Activated CD4-positive, alpha-beta T cell treated with anti-CD3 and anti-CD28 coated beads, Interleukin-2, amount 50 U/mL, for 16 hours (primary cell): Measurements from ENCODE around the gene LRRC8D.

ENCODE experiments used
- DNase-seq: peaks from one replicate; pipeline ENCODE4 v3.0.0-alpha.2; 2020

Gene LRRC8D

DNA sequence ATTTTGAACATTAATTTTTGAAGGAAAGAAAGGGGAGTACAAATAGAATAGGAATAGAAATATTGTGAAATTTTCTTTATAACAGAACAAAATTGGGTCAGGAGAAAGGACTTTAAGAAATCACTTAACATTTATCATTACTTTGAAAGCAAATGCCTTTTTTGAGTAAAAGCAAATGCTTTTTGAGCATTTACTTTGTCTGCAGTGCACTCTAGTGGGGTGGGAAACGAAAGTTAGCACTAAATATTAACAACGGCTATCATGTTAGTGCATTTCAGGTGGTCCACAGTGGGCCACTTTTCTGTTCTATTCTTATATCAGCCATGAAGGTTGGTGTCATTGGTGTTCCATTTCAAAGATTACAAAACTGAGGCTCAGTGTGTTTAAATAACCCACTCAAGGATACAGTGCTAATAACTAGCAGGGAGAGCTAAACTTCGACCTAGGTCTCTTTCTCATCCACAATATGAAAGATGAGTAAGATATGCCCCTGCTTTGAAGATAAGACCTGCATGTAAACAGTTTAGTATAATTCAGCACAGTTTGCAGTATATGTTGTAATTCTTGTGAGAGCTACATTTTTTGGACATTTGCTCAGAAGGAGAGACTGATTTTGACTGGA lies 13.4 kb downstream of the LRRC8D start:
- DNase-seq, result no peak

DNA sequence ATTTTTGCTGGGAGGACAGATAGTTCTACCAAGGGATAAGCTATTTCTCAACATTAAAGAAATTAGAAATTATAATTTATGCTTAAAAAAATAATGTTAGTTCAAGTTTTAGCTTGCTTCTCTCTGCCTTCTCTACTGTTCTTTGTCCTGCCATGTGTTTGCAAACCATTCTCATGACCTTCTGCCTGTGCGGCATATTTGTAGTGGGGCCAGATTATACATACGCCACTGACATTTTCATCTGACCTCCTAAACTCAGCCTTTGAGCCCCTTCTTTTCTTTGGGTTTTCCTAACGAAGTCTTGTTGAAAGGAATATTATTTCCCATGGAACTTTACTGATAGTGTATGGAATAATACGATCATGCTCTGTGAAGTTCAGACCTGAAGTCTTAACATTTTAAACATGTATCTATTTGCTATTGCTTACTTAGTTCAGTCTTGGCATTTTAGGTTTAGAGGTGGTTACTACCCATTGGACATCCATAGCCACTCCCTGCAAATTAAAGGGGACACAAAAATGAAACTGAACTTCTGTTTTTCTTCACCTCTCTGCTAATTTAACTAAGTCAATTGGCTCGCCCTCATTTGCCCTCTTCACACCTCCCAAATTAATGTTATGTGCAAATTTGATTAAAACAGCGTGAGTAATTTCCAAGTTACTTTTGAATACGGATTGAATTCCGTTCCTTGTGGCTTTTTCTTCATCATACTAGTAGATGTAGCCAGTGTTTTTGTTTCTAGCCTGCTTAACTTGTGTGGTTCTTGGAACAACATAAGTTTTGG lies 15.6 kb downstream of the LRRC8D start:
- no peak for DNase-seq

GRCh38 chr1:89837036-89837481 lies 16.2 kb downstream of the LRRC8D start:
- no peak for DNase-seq

- DNase-seq, result no peak
Observed at GRCh38 chr1:89837510-89837909, 16.7 kb downstream of the LRRC8D start.

- DNase-seq, result no peak
Observed at GRCh38 chr1:89839516-89839915, 18.7 kb downstream of the LRRC8D start.

GRCh38 chr1:89841507-89841906 lies 20.7 kb downstream of the LRRC8D start:
- DNase-seq, result no peak

- DNase-seq, result no peak
Observed at GRCh38 chr1:89842567-89843272, 21.9 kb downstream of the LRRC8D start.

DNA sequence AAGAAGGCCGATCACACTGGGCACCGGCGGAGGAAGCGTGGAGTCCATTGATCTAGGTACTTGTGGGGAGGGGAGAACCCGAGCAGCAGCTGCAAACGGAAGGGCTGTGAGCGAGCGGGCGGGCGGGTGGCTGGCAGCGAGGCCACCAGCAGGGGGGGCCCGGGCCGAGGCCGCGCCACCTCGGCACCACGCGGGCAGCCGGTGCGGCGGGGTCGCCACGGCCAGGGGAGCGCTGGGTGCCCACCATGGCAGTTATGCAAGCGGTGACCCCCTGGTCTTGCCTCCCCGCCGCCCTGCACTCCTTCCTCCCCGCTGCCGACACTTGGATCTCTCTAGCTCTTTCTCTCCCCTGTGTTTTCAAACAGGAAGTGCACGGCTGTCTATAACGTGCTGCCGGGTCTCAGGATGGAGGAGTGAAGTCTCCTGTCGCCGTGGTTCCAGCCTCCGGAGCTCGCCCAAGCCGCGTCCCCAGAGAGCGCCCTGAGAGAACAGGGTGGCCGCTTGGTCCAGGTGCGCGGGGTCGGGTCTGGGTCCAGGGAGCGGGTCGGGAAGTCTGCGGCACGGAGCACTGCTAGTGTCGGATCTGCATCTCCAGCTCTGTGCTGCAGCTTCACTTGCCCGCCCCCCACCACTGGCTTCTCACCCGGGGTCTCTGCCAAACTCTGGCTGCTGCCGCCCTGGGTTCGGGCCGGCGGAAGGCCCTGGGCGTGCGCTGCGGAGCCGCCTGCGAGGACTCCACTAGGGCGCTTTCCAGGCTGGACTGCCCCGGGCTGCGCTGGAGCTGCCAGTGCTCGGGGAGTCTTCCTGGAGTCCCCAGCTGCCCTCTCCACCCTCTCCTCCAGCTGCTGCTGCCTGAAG lies 22.7 kb downstream of the LRRC8D start:
- DNase-seq, result peak; percentile 87

DNA sequence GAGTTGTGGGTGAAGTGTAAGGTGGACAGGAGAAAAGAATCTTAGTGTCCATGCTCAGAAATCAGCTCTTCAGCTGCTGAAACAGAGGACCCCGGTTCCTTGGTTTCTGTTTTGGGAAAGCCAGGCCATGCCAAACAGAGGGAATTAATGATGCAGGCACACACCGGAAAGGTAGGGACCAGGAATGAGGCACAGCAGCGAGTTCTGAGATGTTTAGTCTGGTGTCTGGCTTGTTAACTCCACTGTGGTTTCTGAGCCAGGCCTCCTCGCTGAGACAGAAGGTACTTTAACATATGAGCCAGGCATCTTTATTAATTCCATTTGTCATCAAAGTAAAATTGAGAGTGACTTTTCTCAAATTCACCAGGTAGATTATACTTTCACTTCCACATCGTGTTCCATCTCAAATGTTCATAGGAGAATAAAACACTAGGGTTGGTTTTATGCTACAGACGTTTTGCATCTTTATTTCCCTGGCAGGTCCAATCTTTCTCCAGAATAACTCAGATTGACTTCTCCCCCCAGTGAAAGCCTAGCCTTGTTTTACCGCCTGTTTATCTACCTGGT lies 23.5 kb downstream of the LRRC8D start:
- peak; percentile 49 for DNase-seq

DNA sequence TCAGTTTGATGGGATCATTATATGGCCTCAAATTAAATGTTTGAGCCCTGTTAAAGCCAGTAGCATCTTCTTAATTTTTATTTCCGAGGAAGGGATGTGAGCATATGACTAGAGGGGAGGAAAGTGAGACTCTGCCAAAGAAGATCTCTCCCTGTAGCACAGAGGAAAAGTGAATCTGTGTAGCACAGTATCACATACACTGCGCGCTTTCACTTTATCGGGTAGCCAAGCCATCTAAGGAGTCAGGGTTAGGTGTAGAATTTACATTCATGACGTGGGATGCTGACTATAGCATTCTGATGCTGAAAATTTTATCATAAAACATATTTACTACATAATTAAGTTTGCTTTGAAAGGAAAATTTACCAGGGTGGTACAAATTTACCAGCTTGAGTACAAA lies 24.0 kb downstream of the LRRC8D start:
- DNase-seq, result peak; percentile 37

GRCh38 chr1:89847191-89847729 lies 26.4 kb downstream of the LRRC8D start:
- DNase-seq, result no peak

DNA sequence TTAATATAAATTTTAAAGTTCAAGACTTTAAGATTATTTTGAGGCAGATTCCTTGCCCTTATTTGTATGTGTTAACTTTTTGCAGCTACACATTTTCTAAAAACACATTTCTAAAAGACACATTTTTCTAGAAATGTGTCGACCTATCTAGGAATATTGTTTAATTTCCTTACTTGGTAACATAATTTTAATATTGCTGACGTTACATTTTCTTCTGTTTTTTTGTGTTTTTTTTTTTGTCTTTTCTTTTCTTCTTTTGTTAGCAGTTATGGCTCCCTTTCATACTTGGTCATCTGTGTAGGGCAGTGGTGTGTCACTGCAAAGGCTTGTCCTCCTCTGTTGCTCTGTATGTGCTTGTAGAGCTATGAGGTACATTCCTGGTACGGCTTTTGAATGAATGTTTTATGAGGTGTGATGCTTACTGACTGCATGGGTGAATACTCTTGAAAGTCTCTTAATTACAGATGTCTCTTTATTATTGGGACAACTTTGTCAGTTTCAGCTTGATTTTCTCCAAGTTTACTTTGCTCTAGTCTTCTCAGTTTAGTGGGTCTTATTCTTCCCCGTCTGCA lies 30.1 kb downstream of the LRRC8D start:
- no peak for DNase-seq

DNA sequence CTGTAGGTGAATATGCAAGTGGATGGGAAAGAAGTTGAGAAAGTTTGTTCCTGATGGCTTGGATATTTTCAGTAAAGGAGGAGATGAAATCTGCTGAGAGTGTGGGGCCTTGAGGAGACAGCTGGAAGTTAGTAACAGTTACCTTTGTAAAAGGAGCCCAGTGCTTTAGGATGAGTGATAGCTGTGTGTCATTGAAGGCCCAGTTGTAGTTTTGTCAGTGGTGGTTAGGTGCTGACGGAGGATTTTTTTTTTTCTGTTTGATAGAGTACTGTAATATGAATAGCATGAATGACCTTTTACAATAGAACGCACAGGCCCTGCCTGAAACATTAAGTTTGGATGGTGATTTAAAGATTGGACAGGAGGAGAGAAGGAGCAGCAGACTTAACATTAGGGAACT lies 33.3 kb downstream of the LRRC8D start:
- DNase-seq, result no peak

DNA sequence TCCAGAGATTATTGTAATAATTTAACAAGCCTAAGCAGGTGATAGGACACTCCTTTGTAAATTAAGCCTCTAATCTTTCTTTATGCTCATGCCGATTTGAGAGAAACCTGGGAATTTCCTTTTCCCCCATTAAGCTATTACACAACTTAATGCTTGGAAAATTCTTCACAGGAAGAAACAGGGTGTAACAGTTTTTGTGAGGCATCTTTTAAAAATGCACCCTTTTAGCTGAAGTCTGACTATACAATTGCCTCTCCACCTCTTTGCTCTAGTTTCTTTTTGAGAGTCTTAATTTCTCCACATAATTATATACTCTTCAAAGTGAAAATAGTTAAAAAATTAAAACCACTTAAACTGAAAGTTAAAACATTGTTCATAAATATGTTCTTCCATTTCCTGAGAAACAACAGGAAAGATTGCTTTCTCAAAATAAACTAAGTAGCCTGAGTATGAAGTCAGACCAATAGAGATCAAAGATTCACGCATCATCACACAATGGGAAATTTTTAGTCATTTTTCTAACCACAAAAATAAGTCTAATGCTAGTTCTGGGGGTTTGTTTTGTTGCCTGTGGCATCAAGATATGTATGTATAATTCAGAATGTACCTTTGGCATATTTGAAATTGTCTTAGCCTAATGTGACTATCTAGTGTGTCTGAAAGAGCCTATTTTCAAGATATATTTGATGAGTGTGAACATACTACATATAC lies 34.7 kb downstream of the LRRC8D start:
- DNase-seq, result peak; percentile 78

DNA sequence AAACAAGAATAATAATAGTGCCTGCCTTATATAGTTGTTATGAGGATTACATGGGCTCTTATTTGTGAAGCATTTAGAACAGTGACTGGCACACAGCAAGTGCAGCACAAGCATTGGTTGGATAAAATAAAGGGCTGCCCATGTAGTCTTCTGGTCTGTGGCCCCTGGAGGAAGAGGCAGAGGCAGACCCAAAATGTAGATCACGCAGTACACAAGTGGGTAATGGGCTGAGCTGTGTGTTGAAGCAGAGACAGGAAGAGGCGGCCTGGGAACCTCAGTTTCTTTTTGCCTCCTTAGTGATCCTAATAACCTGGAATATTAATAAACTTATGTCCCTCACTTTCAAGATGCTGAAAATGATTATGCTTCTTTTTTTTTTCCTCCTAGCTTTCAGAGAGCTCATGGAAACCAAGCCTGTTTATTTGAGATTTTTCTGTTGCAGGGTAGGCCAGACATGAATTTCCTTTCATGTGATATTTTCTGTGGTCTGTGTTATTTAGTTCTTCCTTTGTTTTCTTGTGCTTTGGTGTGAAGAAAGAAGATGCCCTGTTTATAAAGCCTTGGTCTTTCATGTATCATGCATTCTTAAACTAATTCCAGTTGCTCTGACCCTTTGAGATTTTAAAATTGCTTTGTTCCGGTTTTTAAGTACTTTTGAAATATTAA lies 42.5 kb downstream of the LRRC8D start:
- DNase-seq, result no peak

DNA sequence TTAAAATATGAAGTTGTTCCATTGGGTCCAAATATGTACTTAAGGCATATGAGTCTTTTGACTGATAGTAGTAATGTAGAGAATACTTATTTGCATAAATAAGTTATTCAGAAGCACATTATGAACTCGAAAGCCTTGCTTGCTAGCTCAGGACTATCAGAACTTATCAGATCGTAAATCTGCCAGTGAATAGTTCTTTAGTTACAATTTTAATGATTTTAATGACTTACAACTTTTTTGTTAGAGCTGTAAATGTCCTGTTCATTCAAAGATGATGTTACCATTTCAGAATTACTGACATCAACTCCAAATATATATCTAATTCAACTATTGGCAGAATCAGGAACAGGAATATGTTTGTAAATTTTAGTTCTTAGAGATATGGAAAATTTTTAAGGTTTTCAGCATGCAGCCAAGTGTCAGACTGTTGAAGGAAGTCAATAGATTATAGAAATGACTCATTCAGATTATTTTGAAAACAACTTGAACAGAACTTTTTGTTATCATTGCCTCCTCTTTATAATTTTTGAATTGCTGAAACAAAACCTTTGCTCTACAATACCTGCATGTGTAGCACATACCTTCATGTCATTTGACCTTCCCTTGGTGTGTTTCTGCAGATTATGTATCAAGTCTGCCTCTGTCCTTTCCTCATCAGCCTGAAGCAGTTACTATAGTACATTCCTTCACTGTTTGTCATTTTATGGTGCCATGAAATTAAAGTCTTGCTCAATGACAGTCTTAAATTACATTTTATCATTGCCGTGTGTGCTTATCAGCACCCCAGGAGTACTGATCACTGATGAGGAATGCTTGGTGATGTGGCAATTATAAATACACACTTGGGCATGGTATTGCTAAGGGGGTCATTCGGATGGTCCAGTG lies 44.9 kb downstream of the LRRC8D start:
- DNase-seq, result no peak

GRCh38 chr1:89866568-89866967 lies 45.7 kb downstream of the LRRC8D start:
- no peak for DNase-seq

DNA sequence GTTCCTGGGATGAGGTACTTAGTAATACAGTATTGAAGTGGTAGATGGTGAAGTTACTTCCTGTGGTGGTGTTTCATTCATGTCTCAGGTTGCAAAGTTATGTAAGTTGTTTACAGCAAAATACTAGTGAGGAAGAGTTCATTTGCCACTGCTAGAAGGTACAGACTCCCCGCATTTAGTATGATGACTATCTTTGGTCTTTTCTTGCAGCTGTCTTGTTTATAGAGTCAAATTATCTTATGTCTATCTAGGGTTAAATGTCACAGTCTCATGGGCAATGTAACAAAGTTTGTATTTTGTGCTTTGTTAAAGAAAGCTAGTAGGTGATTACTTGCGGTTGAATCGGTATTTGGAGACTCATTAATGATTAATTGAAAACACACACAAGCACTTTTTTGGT lies 50.2 kb downstream of the LRRC8D start:
- DNase-seq, result no peak

- no peak for DNase-seq
Observed at GRCh38 chr1:89871768-89872473, 51.1 kb downstream of the LRRC8D start.
